GM23338 (cell line): ENCODE results near the gene ATP13A4. TPM values are rescaled to one million over a fixed set of nuclear protein-coding genes. Genes with fewer than 3 reads are reported as not detected.
A peak's percentile ranks its signal among the peaks of the same experiment; 100 is the strongest.

Experiments
- ATAC-seq: fragments of 200-7000 bp; cut with Tn5 transposase; 3 replicates; pipeline ENCODE4 v1.9.1; 2020
- DNase-seq: peaks from one replicate; pipeline ENCODE4 v3.0.0-alpha.2; 2015; ENCODE audit warnings: low spot score
- H2AFZ ChIP-seq: fragments of 200-600 bp; sonication (generic); 2 replicates; pipeline ENCODE4 v1.8.0; 2016; ENCODE audit warnings: antibody characterized with exemption, mild to moderate bottlenecking, moderate library complexity
- H3F3A ChIP-seq: fragments of 200-600 bp; sonication (generic); replicated peaks from 2 replicates; pipeline ENCODE4 v1.8.0; 2017; ENCODE audit warnings: antibody characterized with exemption, mixed run types, low read depth
- H3K27ac ChIP-seq: fragments of 200-600 bp; sonication (generic); 2 replicates; pipeline ENCODE4 v1.6.1; 2016; ENCODE audit warnings: low read depth
- H3K27me3 ChIP-seq: fragments of 200-600 bp; sonication (generic); 2 replicates; pipeline ENCODE4 v1.8.0; 2016; ENCODE audit warnings: mild to moderate bottlenecking, mixed run types, moderate library complexity; ENCODE audit not compliant: insufficient read depth
- H3K36me3 ChIP-seq: fragments of 200-600 bp; sonication (generic); 2 replicates; pipeline ENCODE4 v1.8.0; 2016; ENCODE audit warnings: mild to moderate bottlenecking; ENCODE audit not compliant: insufficient read depth
- H3K4me1 ChIP-seq: fragments of 200-600 bp; sonication (generic); 2 replicates; pipeline ENCODE4 v1.8.0; 2016; ENCODE audit warnings: mild to moderate bottlenecking, moderate library complexity; ENCODE audit not compliant: insufficient read depth
- H3K4me2 ChIP-seq: fragments of 200-600 bp; sonication (generic); 2 replicates; pipeline ENCODE4 v1.7.1; 2017; ENCODE audit warnings: mixed run types
- H3K4me3 ChIP-seq: fragments of 200-600 bp; sonication (generic); 2 replicates; pipeline ENCODE4 v1.6.1; 2016; ENCODE audit warnings: mixed run types
- H3K79me2 ChIP-seq: fragments of 200-600 bp; sonication (generic); replicated peaks from 2 replicates; pipeline ENCODE4 v1.8.0; 2017; ENCODE audit warnings: mild to moderate bottlenecking; ENCODE audit not compliant: insufficient read depth
- H3K9me2 ChIP-seq: fragments of 200-600 bp; sonication (generic); 2 replicates; pipeline ENCODE4 v1.8.0; 2017; ENCODE audit not compliant: insufficient read depth
- H4K20me1 ChIP-seq: fragments of 200-600 bp; sonication (generic); replicated peaks from 2 replicates; pipeline ENCODE4 v1.8.0; 2017; ENCODE audit warnings: mild to moderate bottlenecking; ENCODE audit not compliant: insufficient read depth
- H3K27ac Mint-ChIP-seq: 2 replicates; pipeline ENCODE4 v1.8.0; 2020; ENCODE audit warnings: inconsistent platforms, mild to moderate bottlenecking, moderate library complexity, mixed read lengths
- H3K27me3 Mint-ChIP-seq: 3 replicates; pipeline ENCODE4 v1.8.0; 2022; ENCODE audit warnings: low read depth, mild to moderate bottlenecking, moderate library complexity, mixed read lengths, inconsistent platforms; ENCODE audit not compliant: insufficient read depth, poor library complexity
- H3K36me3 Mint-ChIP-seq: 3 replicates; pipeline ENCODE4 v1.8.0; 2021; ENCODE audit warnings: low read depth, mild to moderate bottlenecking, inconsistent platforms, moderate library complexity, mixed read lengths
- H3K4me1 Mint-ChIP-seq: 3 replicates; pipeline ENCODE4 v1.8.0; 2020; ENCODE audit warnings: mild to moderate bottlenecking, inconsistent platforms, mixed read lengths
- H3K4me3 Mint-ChIP-seq: 3 replicates; pipeline ENCODE4 v1.8.0; 2021; ENCODE audit warnings: moderate library complexity, mild to moderate bottlenecking, inconsistent platforms, mixed read lengths
- H3K9me3 Mint-ChIP-seq: 3 replicates; pipeline ENCODE4 v1.8.0; 2020; ENCODE audit warnings: moderate library complexity, mild to moderate bottlenecking, inconsistent platforms, mixed read lengths
- CREB1 ChIP-seq: fragments of 250-450 bp; sonication (Bioruptor Pico); IDR thresholded peaks from 2 replicates; pipeline ENCODE4 v1.5.0; 2020; ENCODE audit warnings: low read depth, mild to moderate bottlenecking, moderate library complexity
- CTCF ChIP-seq, 2 experiments: fragments of 200-600 bp in 1 of 2; sonication (generic) in 1 of 2; conservative IDR thresholded peaks; 2 replicates each; pipeline versions ENCODE4 v1.5.1 to v1.6.1; 2016 to 2017; ENCODE audit warnings: antibody characterized with exemption in 2 of 2, low read depth in 2 of 2, mild to moderate bottlenecking in 2 of 2, moderate library complexity in 1 of 2
- ETS1 ChIP-seq: IDR thresholded peaks from 2 replicates; pipeline ENCODE4 v1.6.1; 2016; ENCODE audit warnings: antibody characterized with exemption
- EZH2 ChIP-seq: fragments of 200-600 bp; sonication (generic); IDR thresholded peaks from one replicate; pipeline ENCODE4 v1.8.0; 2017; ENCODE audit warnings: antibody characterized with exemption, mild to moderate bottlenecking, low read depth; ENCODE audit not compliant: unreplicated experiment
- EZH2phosphoT487 ChIP-seq: fragments of 200-600 bp; sonication (generic); IDR thresholded peaks from one replicate; pipeline ENCODE4 v1.8.1; 2018; ENCODE audit warnings: antibody characterized with exemption; ENCODE audit not compliant: unreplicated experiment
- JUNB ChIP-seq: IDR thresholded peaks from one replicate; pipeline ENCODE4 v1.6.1; 2016; ENCODE audit warnings: antibody characterized with exemption; ENCODE audit not compliant: unreplicated experiment
- NANOG ChIP-seq: IDR thresholded peaks from 2 replicates; pipeline ENCODE4 v1.6.1; 2016; ENCODE audit warnings: antibody characterized with exemption, borderline replicate concordance
- STAT1 ChIP-seq: IDR thresholded peaks from one replicate; pipeline ENCODE4 v1.6.1; 2016; ENCODE audit warnings: antibody characterized with exemption; ENCODE audit not compliant: unreplicated experiment
- ZNF114 ChIP-seq: fragments of 250-450 bp; sonication (Bioruptor Pico); IDR thresholded peaks from 2 replicates; pipeline ENCODE4 v1.5.0; 2020; ENCODE audit warnings: mild to moderate bottlenecking, moderate library complexity
- polyA plus RNA-seq: library from polyadenylated mRNA; unstranded; fragments of >200 nt; fragmentation: Nextera tagmentation; extraction: Ambion mirVana; gene quantifications from 2 replicates; pipeline ENCODE4 v1.2.1, GENCODE V29; 2016
- total RNA-seq: library from RNA; depleted of rRNA; stranded (reverse); fragments of >200 nt; shearing (Covaris generic); gene quantifications from 2 replicates; pipeline ENCODE4 v1.2.3, GENCODE V29; 2014
- TF ChIP-seq, protein P1 (sequence below): IDR thresholded peaks from one replicate; pipeline ENCODE4 v1.6.1; 2018; ENCODE audit warnings: antibody characterized with exemption; ENCODE audit not compliant: unreplicated experiment

ATP13A4 gene
- total and polyA plus RNA-seq, 2 experiments from 2014 or later, result not detected

- TF ChIP-seq, protein P1, sequence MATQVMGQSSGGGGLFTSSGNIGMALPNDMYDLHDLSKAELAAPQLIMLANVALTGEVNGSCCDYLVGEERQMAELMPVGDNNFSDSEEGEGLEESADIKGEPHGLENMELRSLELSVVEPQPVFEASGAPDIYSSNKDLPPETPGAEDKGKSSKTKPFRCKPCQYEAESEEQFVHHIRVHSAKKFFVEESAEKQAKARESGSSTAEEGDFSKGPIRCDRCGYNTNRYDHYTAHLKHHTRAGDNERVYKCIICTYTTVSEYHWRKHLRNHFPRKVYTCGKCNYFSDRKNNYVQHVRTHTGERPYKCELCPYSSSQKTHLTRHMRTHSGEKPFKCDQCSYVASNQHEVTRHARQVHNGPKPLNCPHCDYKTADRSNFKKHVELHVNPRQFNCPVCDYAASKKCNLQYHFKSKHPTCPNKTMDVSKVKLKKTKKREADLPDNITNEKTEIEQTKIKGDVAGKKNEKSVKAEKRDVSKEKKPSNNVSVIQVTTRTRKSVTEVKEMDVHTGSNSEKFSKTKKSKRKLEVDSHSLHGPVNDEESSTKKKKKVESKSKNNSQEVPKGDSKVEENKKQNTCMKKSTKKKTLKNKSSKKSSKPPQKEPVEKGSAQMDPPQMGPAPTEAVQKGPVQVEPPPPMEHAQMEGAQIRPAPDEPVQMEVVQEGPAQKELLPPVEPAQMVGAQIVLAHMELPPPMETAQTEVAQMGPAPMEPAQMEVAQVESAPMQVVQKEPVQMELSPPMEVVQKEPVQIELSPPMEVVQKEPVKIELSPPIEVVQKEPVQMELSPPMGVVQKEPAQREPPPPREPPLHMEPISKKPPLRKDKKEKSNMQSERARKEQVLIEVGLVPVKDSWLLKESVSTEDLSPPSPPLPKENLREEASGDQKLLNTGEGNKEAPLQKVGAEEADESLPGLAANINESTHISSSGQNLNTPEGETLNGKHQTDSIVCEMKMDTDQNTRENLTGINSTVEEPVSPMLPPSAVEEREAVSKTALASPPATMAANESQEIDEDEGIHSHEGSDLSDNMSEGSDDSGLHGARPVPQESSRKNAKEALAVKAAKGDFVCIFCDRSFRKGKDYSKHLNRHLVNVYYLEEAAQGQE, result no peak
- TF ChIP-seq EZH2, result no peak
- no peak for TF ChIP-seq NANOG
- no peak for TF ChIP-seq ETS1
- no peak for TF ChIP-seq JUNB
- no peak for TF ChIP-seq CTCF (conservative IDR thresholded peaks at IDR 0.05; ENCODE audit: low read depth in 2 of 2)
- TF ChIP-seq EZH2phosphoT487, result no peak
- no peak for TF ChIP-seq ZNF114
Observed at GRCh38 chr3:193522473-193522872, 32.2 kb downstream of the ATP13A4 start (continued).

GRCh38 chr3:193520738-193521137 is 34.0 kb downstream of the ATP13A4 start:
- no peak overlapping the region for H3K4me3 Mint-ChIP-seq
- no peak for TF ChIP-seq EZH2phosphoT487
- TF ChIP-seq STAT1, result no peak
- no peak for TF ChIP-seq JUNB
- TF ChIP-seq ETS1, result no peak
- no peak for TF ChIP-seq CREB1
- TF ChIP-seq CTCF (conservative IDR thresholded peaks at IDR 0.05; ENCODE audit: low read depth in 2 of 2), result no peak
- TF ChIP-seq ZNF114, result no peak
- no peak for TF ChIP-seq NANOG

More at GRCh38 chr3:193520738-193521137, 34.0 kb downstream of the ATP13A4 start:
- no peak overlapping the region for H3K27ac ChIP-seq
- no peaks in the 10 kb centered on the region for H3K36me3 Mint-ChIP-seq
- H3K4me2 ChIP-seq, result no peak overlapping the region
- no peaks in the 10 kb centered on the region for H3K36me3 ChIP-seq
- H3K9me2 ChIP-seq, result no peaks in the 10 kb centered on the region
- peak; percentile 51 for DNase-seq
- H3K27me3 Mint-ChIP-seq, result peaks cover 4% of the 10 kb centered on the region
- H3K27ac Mint-ChIP-seq, result no peak overlapping the region
- H4K20me1 ChIP-seq, result no peaks in the 10 kb centered on the region
- ATAC-seq, result no peak
- H3K4me1 ChIP-seq, result no peaks in the 10 kb centered on the region
- peaks cover 4% of the 10 kb centered on the region; the same call in 1 of the 3 replicates for H3K4me1 Mint-ChIP-seq
- H3K9me3 Mint-ChIP-seq, result no peaks in the 10 kb centered on the region
- no peaks in the 10 kb centered on the region for H3F3A ChIP-seq
- no peaks in the 10 kb centered on the region for H3K79me2 ChIP-seq
- no peaks in the 10 kb centered on the region for H3K27me3 ChIP-seq
- H3K4me3 ChIP-seq, result no peak overlapping the region
- no peak overlapping the region for H2AFZ ChIP-seq
